Prostate gland (tissue), 2 donors: Measurements from ENCODE around the gene TMEM17. TPM values are rescaled to one million over a fixed set of nuclear protein-coding genes. Genes with fewer than 3 reads are reported as not detected.

Experiments
- DNase-seq: peaks from one replicate; pipeline ENCODE4 v3.0.0-alpha.2; 2019; ENCODE audit warnings: low spot score
- H3K27ac ChIP-seq, 2 donors: fragments of 200-600 bp; sonication (generic); 2 replicates each; pipeline ENCODE4 v1.5.1; 2017 to 2019
- H3K27me3 ChIP-seq: fragments of 200-600 bp; sonication (generic); replicated peaks from 2 replicates; pipeline ENCODE4 v1.5.1; 2019; ENCODE audit not compliant: insufficient read depth
- H3K36me3 ChIP-seq, 2 donors: fragments of 200-600 bp; sonication (generic); 1 replicate in 1 of 2; 2 replicates in 1 of 2; pipeline versions ENCODE4 v1.5.1 to v1.8.1; 2017 to 2019
- H3K4me1 ChIP-seq: fragments of 200-600 bp; sonication (generic); replicated peaks from 2 replicates; pipeline ENCODE4 v1.5.1; 2019
- H3K4me3 ChIP-seq, 2 donors: fragments of 200-600 bp; sonication (generic); 2 replicates each; pipeline ENCODE4 v1.5.1; 2017 to 2019
- H3K9me3 ChIP-seq: fragments of 200-600 bp; sonication (generic); 2 replicates; pipeline ENCODE4 v1.5.1; 2017
- CTCF ChIP-seq, 4 experiments: fragments of 200-600 bp in 2 of 4; fragments of 450-650 bp in 2 of 4; sonication (generic) in 2 of 4; IDR thresholded peaks; 1 replicate in 3 of 4; 2 replicates in 1 of 4; pipeline ENCODE4 v1.5.1; 2016 to 2019; ENCODE audit warnings: antibody characterized with exemption in 4 of 4, mild to moderate bottlenecking in 2 of 4, moderate library complexity in 2 of 4
- POLR2A ChIP-seq: fragments of 450-650 bp; IDR thresholded peaks from one replicate; pipeline ENCODE4 v1.6.1; 2016; ENCODE audit warnings: antibody characterized with exemption, mild to moderate bottlenecking
- POLR2AphosphoS5 ChIP-seq: sonication (generic); formaldehyde crosslinking; IDR thresholded peaks from one replicate; pipeline ENCODE4 v1.6.1; 2017; ENCODE audit warnings: antibody characterized with exemption
- WGBS: methylation state at CpG from one replicate; pipeline ENCODE4 v1.1.5; 2018; 5-methylcytosine and 5-hydroxymethylcytosine counted together
- intact Hi-C: fragments of 100-400 bp; cut with DNase I; formaldehyde crosslinking; loops from one replicate; pipeline ENCODE4 v1.14.2; 2022
- total RNA-seq, 2 donors: library from RNA; depleted of rRNA; stranded (reverse); fragments of >200 nt; gene quantifications; one replicate each; pipeline ENCODE4 v1.1.0, GENCODE V29; 2016

The TMEM17 gene
- total RNA-seq, 2 donors from 2014 or later, result 2.6 to 4.0 TPM

GRCh38 chr2:62501069-62501468 lies 4.9 kb downstream of the TMEM17 start:
- H3K27ac ChIP-seq, result no peak overlapping the region
- no peak for TF ChIP-seq CTCF (IDR thresholded peaks at IDR 0.05)
- no peak for TF ChIP-seq POLR2AphosphoS5
- TF ChIP-seq POLR2A, result no peak
- no peak overlapping the region for H3K4me3 ChIP-seq
- no peaks in the 10 kb centered on the region for H3K4me1 ChIP-seq
- intact Hi-C loops, result no loop called here
- 83% methylated on average over 3 of the region's 3 CpGs for WGBS
- no peak for DNase-seq
- H3K36me3 ChIP-seq, result no peaks in the 10 kb centered on the region
- H3K9me3 ChIP-seq, result no peaks in the 10 kb centered on the region
- H3K27me3 ChIP-seq, result no peaks in the 10 kb centered on the region

GRCh38 chr2:62499430-62500060 lies 6.5 kb downstream of the TMEM17 start:
- intact Hi-C loops, result no loop called here
- no peak overlapping the region for H3K27ac ChIP-seq
- 96% methylated on average over 2 of the region's 2 CpGs for WGBS
- H3K9me3 ChIP-seq, result no peaks in the 10 kb centered on the region
- H3K4me3 ChIP-seq, result no peak overlapping the region
- no peaks in the 10 kb centered on the region for H3K27me3 ChIP-seq
- TF ChIP-seq POLR2AphosphoS5 (no peak), CTCF (IDR thresholded peaks at IDR 0.05) (no peak), POLR2A (no peak)
- no peaks in the 10 kb centered on the region for H3K36me3 ChIP-seq
- no peak for DNase-seq
- H3K4me1 ChIP-seq, result no peaks in the 10 kb centered on the region

- Histone ChIP-seq H3K27me3 (no peaks in the 10 kb centered on the region), H3K27ac (no peak overlapping the region), H3K9me3 (no peaks in the 10 kb centered on the region), H3K4me3 (no peak overlapping the region), H3K36me3 (no peaks in the 10 kb centered on the region), H3K4me1 (no peaks in the 10 kb centered on the region)
- intact Hi-C loops, result no loop called here
- no peak for DNase-seq
- no peak for TF ChIP-seq POLR2A
- no peak for TF ChIP-seq CTCF (IDR thresholded peaks at IDR 0.05)
- TF ChIP-seq POLR2AphosphoS5, result no peak
Measured at GRCh38 chr2:62498739-62499138, 7.3 kb downstream of the TMEM17 start.

GRCh38 chr2:62495761-62496160 lies 10.2 kb downstream of the TMEM17 start:
- 71% methylated on average over 2 of the region's 2 CpGs for WGBS
- no peak overlapping the region for H3K27ac ChIP-seq
- no peak for DNase-seq
- no peaks in the 10 kb centered on the region for H3K9me3 ChIP-seq
- H3K4me1 ChIP-seq, result no peaks in the 10 kb centered on the region
- intact Hi-C loops, result no loop called here
- H3K4me3 ChIP-seq, result no peak overlapping the region
- no peaks in the 10 kb centered on the region for H3K27me3 ChIP-seq
- no peak for TF ChIP-seq POLR2AphosphoS5
- TF ChIP-seq POLR2A, result no peak
- TF ChIP-seq CTCF (IDR thresholded peaks at IDR 0.05), result no peak
- no peaks in the 10 kb centered on the region for H3K36me3 ChIP-seq

DNA sequence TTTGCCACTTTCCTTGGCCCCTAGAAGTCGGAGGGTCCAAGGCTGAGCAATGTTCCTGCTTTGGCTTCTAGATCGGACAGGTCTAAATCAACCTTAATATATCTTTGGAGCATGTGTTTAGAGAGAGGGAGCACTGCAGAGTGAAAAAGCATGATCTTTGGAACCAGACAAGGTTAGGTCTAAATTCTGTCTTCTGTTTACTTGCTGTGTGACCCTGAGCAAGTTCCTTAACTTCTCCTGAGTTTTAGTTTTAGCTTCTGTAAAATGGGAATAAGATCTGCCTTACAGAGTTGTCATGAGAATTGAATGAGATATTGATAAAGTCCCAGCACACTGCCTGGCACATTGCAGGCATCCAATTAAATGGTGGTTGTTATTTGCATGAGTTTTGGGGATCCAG lies 13.9 kb downstream of the TMEM17 start:
- TF ChIP-seq CTCF (IDR thresholded peaks at IDR 0.05) (no peak), POLR2AphosphoS5 (no peak), POLR2A (no peak)
- no peaks in the 10 kb centered on the region for H3K27me3 ChIP-seq
- intact Hi-C loops, result no loop called here
- no peaks in the 10 kb centered on the region for H3K4me1 ChIP-seq
- no peaks in the 10 kb centered on the region for H3K36me3 ChIP-seq
- 100% methylated on average over 2 of the region's 2 CpGs for WGBS
- no peak overlapping the region for H3K27ac ChIP-seq
- DNase-seq, result no peak
- no peaks in the 10 kb centered on the region for H3K9me3 ChIP-seq
- H3K4me3 ChIP-seq, result no peak overlapping the region
